ENCODE results near the gene BCAR3. TPM values are rescaled to one million over a fixed set of nuclear protein-coding genes. Genes with fewer than 3 reads are reported as not detected.

BCAR3 gene
- total and polyA plus RNA-seq, 2 experiments from 2014 or later: 22.6 to 23.7 TPM

DNA sequence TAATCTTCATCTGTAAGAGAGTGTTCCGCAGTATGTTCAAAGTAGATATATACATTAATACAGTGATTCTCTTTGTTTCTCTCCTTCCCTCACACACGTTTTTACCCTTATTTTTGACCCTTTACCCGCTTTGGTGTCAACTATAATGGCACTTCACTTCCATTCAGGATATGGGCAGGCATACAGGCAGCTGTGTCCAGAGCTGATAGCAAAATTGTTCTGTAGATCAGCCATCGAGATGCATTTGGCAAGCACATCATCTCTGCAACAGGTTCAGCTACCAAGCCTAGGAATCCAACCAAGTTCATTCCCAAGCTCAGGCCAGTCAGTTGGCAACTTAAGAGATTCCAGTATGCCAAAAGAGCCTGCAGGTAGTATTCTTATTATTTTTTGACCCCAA lies 158.9 kb downstream of the BCAR3 start:
- Histone ChIP-seq H2AFZ (no peak overlapping the region), H3K4me1 (ENCODE audit: insufficient read depth) (no peaks in the 10 kb centered on the region), H3K27me3 (no peaks in the 10 kb centered on the region), H3K9me3 (ENCODE audit: low read depth) (no peaks in the 10 kb centered on the region), H3K79me2 (peaks cover 48% of the 10 kb centered on the region), H3K4me2 (no peak overlapping the region), H3K27ac (no peak overlapping the region), H3K4me3 (no peak overlapping the region), H3K36me3 (replicated peaks; ENCODE audit: insufficient read depth, low read depth) (no peaks in the 10 kb centered on the region), H3K9me2 (replicated peaks; ENCODE audit: insufficient read depth) (no peaks in the 10 kb centered on the region), H4K20me1 (ENCODE audit: insufficient read depth, poor library complexity, severe bottlenecking) (peaks cover 16% of the 10 kb centered on the region)
- WGBS (ENCODE audit: low lambda C conversion rate, missing lambda C conversion rate): 94% methylated on average over 4 of the region's 4 CpGs
- DNase-seq (ENCODE audit: low spot score): no peak
- TF ChIP-seq, protein P1, sequence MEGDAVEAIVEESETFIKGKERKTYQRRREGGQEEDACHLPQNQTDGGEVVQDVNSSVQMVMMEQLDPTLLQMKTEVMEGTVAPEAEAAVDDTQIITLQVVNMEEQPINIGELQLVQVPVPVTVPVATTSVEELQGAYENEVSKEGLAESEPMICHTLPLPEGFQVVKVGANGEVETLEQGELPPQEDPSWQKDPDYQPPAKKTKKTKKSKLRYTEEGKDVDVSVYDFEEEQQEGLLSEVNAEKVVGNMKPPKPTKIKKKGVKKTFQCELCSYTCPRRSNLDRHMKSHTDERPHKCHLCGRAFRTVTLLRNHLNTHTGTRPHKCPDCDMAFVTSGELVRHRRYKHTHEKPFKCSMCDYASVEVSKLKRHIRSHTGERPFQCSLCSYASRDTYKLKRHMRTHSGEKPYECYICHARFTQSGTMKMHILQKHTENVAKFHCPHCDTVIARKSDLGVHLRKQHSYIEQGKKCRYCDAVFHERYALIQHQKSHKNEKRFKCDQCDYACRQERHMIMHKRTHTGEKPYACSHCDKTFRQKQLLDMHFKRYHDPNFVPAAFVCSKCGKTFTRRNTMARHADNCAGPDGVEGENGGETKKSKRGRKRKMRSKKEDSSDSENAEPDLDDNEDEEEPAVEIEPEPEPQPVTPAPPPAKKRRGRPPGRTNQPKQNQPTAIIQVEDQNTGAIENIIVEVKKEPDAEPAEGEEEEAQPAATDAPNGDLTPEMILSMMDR (IDR thresholded peaks at IDR 0.05; ENCODE audit: poor library complexity): no peak
- TF ChIP-seq EZH2 (IDR thresholded peaks at IDR 0.05; ENCODE audit: borderline replicate concordance) (no peak), EZH2phosphoT487 (IDR thresholded peaks at IDR 0.05; ENCODE audit: low read depth, severe bottlenecking, unreplicated experiment) (no peak)

DNA sequence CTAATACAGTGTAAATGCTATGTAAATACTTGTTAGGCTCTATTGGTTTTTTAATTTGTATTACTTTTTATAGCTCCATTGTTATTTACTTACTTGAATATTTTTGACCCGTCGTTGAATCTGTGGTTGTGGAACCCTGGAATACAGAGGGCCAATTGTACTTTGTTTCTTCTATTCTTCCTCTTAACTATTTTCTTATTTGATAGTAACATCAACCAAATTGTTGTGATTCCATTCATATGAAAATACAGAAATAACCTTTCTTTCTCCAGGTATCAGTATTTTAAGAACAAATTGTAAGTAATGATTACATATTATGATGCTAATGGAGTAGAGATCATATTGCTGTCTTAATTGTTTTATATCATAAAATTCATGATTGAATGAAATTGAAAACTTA lies 160.0 kb downstream of the BCAR3 start:
- Histone ChIP-seq H3K79me2 (peaks cover 48% of the 10 kb centered on the region), H3K36me3 (replicated peaks; ENCODE audit: insufficient read depth, low read depth) (no peaks in the 10 kb centered on the region), H3K27me3 (no peaks in the 10 kb centered on the region), H4K20me1 (ENCODE audit: insufficient read depth, poor library complexity, severe bottlenecking) (peaks cover 18% of the 10 kb centered on the region), H3K4me3 (no peak overlapping the region), H3K27ac (no peak overlapping the region), H2AFZ (no peak overlapping the region), H3K4me2 (no peak overlapping the region), H3K4me1 (ENCODE audit: insufficient read depth) (no peaks in the 10 kb centered on the region), H3K9me2 (replicated peaks; ENCODE audit: insufficient read depth) (no peaks in the 10 kb centered on the region), H3K9me3 (ENCODE audit: low read depth) (no peaks in the 10 kb centered on the region)
- WGBS (ENCODE audit: low lambda C conversion rate, missing lambda C conversion rate): 96% methylated on average over 2 of the region's 2 CpGs
- TF ChIP-seq, protein P1 (IDR thresholded peaks at IDR 0.05; ENCODE audit: poor library complexity): no peak
- TF ChIP-seq EZH2phosphoT487 (IDR thresholded peaks at IDR 0.05; ENCODE audit: low read depth, severe bottlenecking, unreplicated experiment) (no peak), EZH2 (IDR thresholded peaks at IDR 0.05; ENCODE audit: borderline replicate concordance) (no peak)
- DNase-seq (ENCODE audit: low spot score): no peak

DNA sequence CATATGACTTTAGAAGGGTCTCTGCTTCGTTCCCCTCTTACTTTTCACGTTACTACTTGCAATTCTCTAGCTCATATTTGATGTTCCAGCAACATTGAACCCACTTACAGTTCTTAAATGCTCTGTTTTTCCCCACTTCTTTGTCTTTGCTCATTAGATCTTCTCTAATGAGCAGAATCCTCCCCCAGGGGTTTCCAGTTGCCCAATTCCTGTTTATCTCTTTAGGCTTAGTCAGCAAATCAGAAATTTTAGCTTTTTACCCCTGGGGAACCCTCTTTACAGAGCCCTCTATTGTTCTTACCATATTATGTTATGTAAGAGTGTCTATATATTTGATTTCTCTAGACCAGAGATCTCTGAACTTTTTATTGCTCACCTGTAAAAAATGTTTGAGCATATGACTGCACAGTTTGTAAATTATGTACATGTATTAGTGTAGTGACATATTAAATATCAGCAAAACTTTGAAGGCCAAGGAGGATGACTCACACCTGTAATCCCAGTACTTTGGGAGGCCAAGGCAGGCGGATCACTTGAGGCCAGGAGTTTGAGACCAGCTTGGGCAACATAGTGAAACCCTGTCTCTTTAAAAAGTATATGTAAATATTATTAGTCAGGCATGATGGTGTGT lies 162.3 kb downstream of the BCAR3 start:
- Histone ChIP-seq H3K36me3 (replicated peaks; ENCODE audit: insufficient read depth, low read depth) (no peaks in the 10 kb centered on the region), H4K20me1 (ENCODE audit: insufficient read depth, poor library complexity, severe bottlenecking) (peaks cover 18% of the 10 kb centered on the region), H2AFZ (no peak overlapping the region), H3K27me3 (no peaks in the 10 kb centered on the region), H3K4me3 (no peak overlapping the region), H3K9me2 (replicated peaks; ENCODE audit: insufficient read depth) (no peaks in the 10 kb centered on the region), H3K4me1 (ENCODE audit: insufficient read depth) (no peaks in the 10 kb centered on the region), H3K9me3 (ENCODE audit: low read depth) (no peaks in the 10 kb centered on the region), H3K27ac (peak overlapping the region; percentile 62), H3K79me2 (peaks cover 44% of the 10 kb centered on the region), H3K4me2 (no peak overlapping the region)
- TF ChIP-seq EZH2phosphoT487 (IDR thresholded peaks at IDR 0.05; ENCODE audit: low read depth, severe bottlenecking, unreplicated experiment) (no peak), EZH2 (IDR thresholded peaks at IDR 0.05; ENCODE audit: borderline replicate concordance) (no peak)
- TF ChIP-seq, protein P1 (IDR thresholded peaks at IDR 0.05; ENCODE audit: poor library complexity): no peak
- 85% methylated on average over 3 of the region's 3 CpGs for WGBS (ENCODE audit: low lambda C conversion rate, missing lambda C conversion rate)
- DNase-seq (ENCODE audit: low spot score): no peak
